Subcutaneous preadipocyte (primary cell): ENCODE results near the gene PMP22. TPM values are rescaled to one million over a fixed set of nuclear protein-coding genes. Genes with fewer than 3 reads are reported as not detected.

Experiments
- small RNA-seq: library from RNA; depleted of rRNA; stranded (forward); fragments of <200 nt; gene quantifications from one replicate; pipeline ENCODE3, GENCODE V24; 2012
- total RNA-seq: library from RNA; depleted of rRNA; stranded (reverse); fragments of >200 nt; gene quantifications from 2 replicates; pipeline ENCODE4 v1.2.3, GENCODE V29; 2012

Gene PMP22
- total RNA-seq: 60.4 and 119 TPM in 2 replicates

DNA sequence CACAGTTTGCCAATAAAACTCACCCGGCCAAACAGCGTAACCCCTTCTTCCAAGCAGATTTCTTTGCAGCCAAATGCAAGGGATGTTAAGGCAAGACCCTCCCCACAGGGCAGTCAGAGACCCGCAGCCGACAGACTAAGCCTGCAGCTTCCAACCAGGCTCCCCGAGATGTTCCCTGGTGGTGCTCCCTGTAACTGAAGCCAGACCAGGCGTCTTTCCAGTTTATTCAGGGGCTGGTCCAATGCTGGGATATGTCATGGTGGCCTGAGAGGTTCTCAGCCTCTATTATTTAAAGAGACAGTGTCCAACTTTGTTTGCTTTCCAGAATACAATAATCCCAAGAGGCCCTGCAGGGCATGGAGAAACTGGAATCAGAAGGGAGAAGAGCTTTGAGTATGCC, at the start of gene PMP22:
Gene PMP22 (minus strand): TSS at position 196 of the 400 bp plus-strand sequence. CDS start 4,599 bp downstream, outside the sequence.

Small RNA genes within 50 kb of the gene (small RNA-seq; reads per million reads assigned to genes)
- gene MIR4731 (not detected), gene RNU6-799P (not detected)

Other genes starting within 250 kb of the PMP22 start
- gene TEKT3, start 76.3 kb upstream of the PMP22 start, total RNA-seq: not detected in 2 replicates
- gene CDRT4, start 202.3 kb upstream of the PMP22 start, total RNA-seq: 1.6 and 1.8 TPM in 2 replicates